SIG-M5 treated with dmso at 0.1 percent for 504 hours (cell line): ENCODE results near the gene GSTM3.
A peak's percentile ranks its signal among the peaks of the same experiment; 100 is the strongest.
"Not testable (repeated sequence)": the region's sequence is repeated elsewhere in the genome, so short reads cannot be mapped to it uniquely, and the experiment has no call there.

Experiments used
- DNase-seq: peaks from one replicate; lab custom pipeline; 2025; ENCODE audit not compliant: unreplicated experiment; lab: John Stamatoyannopoulos, UW

The GSTM3 gene

GRCh38 chr1:109762821-109763645, 22.2 kb upstream of the GSTM3 start:
- peak; percentile 37 for DNase-seq

GRCh38 chr1:109762039-109762585, 21.3 kb upstream of the GSTM3 start:
- DNase-seq = no peak

- no peak for DNase-seq
These were observed 20.6 kb upstream of the GSTM3 start for GRCh38 chr1:109761227-109762038.

GRCh38 chr1:109760581-109761226, 19.9 kb upstream of the GSTM3 start:
- DNase-seq = no peak

GRCh38 chr1:109759513-109760334, 18.9 kb upstream of the GSTM3 start:
- no peak for DNase-seq

GRCh38 chr1:109757936-109758786, 17.3 kb upstream of the GSTM3 start:
- DNase-seq = no peak

GRCh38 chr1:109756848-109757521, 16.1 kb upstream of the GSTM3 start:
- no peak for DNase-seq

- DNase-seq = not testable (repeated sequence)
These were observed 15.5 kb upstream of the GSTM3 start for GRCh38 chr1:109756325-109756724.

- no peak for DNase-seq
These were observed 13.9 kb upstream of the GSTM3 start for GRCh38 chr1:109754738-109755137.

- no peak for DNase-seq
These were observed 10.9 kb upstream of the GSTM3 start for GRCh38 chr1:109751531-109752260.

- DNase-seq = no peak
These were observed 10.1 kb upstream of the GSTM3 start for GRCh38 chr1:109750920-109751319.

- DNase-seq = no peak
These were observed 9.5 kb upstream of the GSTM3 start for GRCh38 chr1:109750241-109750882.

- DNase-seq = no peak
These were observed 8.4 kb upstream of the GSTM3 start for GRCh38 chr1:109749221-109749620.

- DNase-seq = not testable (repeated sequence)
These were observed 7.5 kb upstream of the GSTM3 start for GRCh38 chr1:109748311-109748710.

GRCh38 chr1:109739738-109740614, 862 bp downstream of the GSTM3 start:
- DNase-seq = peak; percentile 25

GRCh38 chr1:109733236-109733870, 7.5 kb downstream of the GSTM3 start:
- no peak for DNase-seq
